HG03280 (cell line): ENCODE measurements around the gene EXT2.

Source experiments
- ATAC-seq: cut with Tn5 transposase; IDR thresholded peaks from one replicate; pipeline ENCODE4 v1.9.1; 2021; ENCODE audit warnings: mild to moderate bottlenecking, moderate library complexity; ENCODE audit not compliant: unreplicated experiment

EXT2 gene

DNA sequence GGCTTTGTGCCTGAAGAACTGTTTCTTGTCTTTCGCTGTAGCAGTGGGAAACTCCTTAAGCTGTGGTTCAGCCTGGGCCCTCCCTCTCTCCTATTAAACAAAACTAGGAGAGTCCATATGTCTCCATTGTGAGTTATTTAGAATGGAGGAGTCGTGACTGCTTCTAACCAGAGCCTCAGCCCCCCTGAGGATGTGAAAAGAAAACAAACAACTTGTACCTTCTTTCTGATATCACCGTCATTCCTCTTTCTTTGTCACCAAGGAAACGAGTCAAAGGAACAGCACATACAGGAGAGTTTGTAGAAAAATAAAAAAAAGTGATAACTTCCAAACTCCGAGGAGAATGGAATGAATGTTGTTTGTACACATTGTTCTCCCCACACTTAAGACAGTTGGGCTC is 11.6 kb upstream of the EXT2 start:
- ATAC-seq, result no peak

GRCh38 chr11:44085330-44085729 is 10.1 kb upstream of the EXT2 start:
- no peak for ATAC-seq

GRCh38 chr11:44088377-44088776 is 7.1 kb upstream of the EXT2 start:
- no peak for ATAC-seq

DNA sequence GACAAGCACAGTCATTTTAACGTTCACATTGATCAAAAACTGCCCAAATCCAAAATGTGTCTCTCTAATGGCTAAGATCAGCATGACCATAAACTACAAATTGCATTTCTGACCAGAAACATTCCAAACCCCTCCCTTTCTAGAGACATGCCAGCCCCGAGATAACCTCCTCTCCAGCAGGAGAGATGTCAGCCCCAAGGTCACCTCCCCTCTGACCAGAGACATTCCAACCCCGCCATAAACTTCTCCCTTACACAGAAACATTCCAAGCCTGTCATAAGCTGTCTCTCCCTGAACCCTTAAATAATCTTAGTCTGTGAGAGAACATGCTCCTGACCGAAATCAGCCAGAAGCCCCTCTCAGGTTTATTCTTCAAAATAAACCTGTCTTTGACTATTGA is 6.6 kb upstream of the EXT2 start:
- no peak for ATAC-seq

DNA sequence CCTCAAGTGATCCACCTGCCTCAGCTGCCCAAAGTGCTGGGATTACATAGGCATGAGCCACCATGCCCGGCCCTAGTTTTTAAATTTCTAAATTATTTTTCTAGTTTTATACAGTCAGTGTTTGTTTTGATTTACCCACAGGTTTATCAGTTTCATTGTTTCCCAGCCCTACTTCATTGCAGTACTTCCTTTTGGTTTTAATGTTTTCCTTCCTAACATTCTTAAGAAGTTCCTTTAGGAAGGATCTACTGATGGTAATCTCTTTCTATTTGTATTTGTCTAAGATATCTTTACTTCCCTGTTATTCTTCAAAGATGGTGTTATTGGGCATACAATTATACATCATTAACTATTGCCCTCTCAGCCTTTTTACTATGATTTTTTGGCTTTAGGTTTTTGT is 4.9 kb upstream of the EXT2 start:
- no peak for ATAC-seq

GRCh38 chr11:44094260-44094868 is 1.1 kb upstream of the EXT2 start:
- no peak for ATAC-seq

DNA sequence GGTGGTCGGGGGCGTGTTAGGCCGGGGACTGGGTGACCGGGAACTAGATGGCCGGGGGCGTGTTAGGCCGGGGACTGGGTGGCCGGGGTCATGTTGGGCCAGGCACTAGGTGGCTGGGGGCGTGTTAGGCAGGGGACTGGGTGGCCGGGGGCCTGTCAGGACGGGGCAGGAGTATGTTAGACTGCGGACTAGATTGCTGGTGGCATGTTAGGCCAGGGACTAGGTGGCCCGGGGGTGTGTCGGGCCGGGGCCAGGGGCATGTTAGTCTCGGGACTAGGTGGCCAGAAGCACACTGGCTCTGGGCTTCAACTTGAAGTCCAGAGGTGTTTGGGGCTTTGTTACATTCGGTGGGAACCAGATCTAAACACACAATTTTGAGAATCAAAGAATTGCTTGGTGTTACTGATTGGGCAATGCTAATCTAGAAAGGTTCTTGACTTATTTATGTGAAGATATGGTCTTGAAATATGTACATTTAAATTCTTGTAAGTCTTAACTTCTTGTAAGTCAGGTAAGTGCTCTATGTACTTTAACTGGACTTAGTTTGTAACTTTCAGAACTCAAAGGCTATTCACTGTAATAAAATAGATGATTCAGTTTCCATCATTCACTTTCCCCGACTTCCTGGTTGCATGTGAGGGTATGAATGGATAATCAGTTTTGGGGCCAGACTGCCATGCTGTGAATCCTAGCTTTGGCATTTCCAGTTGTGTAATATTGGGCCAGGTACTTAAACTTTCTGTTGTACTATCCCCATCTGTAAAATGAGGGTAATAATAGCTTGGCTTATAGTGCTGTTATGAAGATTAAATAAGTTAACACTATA is 1.1 kb downstream of the EXT2 start:
- no peak for ATAC-seq

DNA sequence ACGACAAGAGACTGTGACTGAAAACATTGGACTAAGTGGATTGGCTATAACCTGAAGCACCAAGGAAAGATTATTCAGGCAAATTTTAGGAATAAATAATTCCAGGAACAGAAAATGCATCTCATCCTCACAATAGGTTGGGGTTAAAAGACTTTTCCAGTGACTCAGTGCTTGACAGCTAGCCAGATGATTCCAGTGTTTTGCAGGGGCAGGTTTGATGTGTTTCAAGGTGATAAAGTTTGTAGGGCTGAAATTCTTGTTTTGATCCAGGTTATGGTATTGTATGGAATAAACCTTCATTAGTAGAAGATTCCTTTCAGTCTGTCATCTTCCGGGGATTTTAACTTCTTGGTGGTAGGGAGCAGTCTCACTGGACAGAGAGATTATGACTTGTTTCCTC is 2.3 kb downstream of the EXT2 start:
- no peak for ATAC-seq

DNA sequence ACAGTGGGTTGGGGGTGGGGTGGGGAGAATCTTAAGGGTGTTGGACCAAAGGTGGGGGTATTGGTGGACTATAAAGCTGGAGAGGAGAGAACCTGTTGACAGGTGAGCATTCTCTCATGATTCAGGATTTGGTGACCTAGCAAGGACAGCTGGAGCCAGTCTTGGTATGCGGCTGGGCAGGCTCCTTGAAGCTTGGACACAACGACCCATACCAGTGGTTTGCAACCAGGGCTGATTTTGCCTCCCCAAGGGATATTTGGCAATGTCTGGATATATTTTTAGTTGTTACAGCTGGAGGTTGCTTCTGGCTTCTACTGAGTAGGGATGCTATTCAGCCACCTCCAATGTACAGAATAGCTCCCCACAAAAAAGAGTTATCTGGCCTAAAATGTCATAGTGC is 5.6 kb downstream of the EXT2 start:
- ATAC-seq, result no peak

- no peak for ATAC-seq
Observed at GRCh38 chr11:44104481-44105294, 9.2 kb downstream of the EXT2 start.

- ATAC-seq, result no peak
Observed at GRCh38 chr11:44108260-44108659, 12.8 kb downstream of the EXT2 start.

DNA sequence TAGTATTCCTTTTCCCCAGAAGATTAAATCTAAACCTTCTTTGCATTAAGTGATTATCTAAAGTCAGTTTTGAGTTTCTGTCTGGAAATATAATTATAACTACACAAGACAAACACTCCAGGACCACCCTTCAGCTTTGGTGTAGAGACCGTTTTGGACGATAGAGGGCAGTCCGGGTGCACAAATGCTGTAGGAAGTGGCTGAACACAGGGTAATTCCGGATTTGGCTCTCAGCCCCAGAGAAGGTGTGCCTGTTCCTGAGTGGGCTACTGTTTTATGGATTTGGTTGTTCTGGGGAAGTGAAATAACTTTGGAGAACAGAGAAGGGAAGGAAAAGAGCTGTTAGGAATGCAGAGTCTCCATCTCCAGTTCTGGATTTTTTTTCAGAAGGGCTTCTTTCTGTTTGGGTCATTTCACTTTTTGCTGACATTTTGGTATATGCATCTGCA is 14.8 kb downstream of the EXT2 start:
- peak; percentile 95 for ATAC-seq

DNA sequence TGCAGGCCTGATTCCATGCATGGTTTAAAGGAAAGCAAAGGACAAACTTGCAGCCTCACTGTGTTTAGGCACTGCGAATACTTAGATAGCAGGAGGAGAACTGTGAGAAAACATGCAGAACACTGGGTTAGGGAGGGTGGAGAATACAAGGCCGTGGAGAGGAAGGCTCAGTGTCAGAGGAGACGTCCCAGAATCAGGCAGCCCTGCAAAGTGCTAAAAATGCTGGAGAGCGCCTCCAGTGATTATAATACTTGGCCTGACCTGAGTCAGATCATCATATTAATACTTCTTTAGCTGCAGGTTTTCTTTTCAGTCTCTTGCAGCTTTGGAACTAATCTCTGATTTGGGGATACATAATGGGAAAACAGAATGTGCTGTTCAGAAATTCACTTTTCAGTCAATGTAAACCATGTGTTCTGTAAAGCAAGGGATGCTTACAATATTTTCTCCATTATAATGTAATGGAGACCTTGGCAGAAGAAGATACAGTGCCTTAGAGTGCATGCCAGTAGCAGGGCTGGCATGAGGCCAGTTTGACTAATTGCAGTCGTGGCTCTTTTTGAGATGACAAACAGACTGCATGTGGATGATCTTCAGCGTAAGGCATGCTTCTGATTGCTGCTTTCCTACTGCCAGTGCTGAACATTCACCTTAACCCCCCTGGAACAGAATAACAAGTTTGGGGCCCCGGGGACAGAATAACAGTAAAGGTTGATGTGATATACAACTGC is 16.8 kb downstream of the EXT2 start:
- no peak for ATAC-seq

GRCh38 chr11:44113018-44113417 is 17.5 kb downstream of the EXT2 start:
- ATAC-seq, result no peak

- ATAC-seq, result no peak
Observed at GRCh38 chr11:44113572-44113971, 18.1 kb downstream of the EXT2 start.

DNA sequence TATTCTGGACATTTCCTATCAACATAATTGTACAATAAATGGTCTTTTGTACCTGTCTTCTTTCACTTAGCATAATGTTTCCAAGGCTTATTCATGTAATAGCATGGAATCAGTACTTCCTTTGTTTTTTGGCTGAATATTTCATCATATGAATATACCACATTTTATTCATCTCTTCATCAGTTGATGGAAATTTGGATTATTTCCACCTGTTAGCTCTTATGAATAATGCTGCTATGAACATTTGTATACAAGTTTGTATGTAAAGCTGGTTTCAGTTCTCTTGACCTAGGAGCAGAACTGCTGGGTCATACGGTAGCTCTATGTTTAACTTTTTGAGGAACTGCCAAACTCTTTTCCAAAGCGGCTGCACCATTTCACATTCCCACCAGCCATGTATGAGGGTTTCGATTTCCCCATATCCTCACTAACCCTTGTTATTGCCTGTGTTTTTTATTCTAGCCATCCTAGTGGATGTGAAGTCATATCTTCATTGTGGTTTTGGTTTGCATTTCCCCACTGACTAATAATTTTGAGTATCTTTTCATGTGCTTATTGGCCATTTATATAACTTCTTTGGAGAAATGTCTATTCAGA is 20.9 kb downstream of the EXT2 start:
- ATAC-seq, result no peak

DNA sequence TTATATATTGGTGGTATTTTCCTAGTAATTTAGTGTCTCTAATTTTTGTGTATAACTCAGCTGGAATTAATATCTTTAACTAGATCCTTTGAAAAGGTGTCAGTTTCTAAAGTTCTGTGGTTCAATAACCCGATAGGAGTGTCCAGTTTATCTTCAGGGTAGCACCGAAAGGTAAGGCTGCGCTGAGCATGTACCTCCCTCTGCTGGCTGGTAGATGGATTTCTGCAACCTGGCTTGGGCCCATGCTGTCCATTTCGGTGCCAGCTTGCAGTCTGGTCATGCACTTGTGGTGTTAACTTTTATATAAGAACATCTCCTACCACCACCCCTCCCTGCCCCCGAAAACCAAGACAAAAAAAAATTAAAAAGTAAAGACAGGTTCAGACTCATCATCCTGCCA is 24.7 kb downstream of the EXT2 start:
- ATAC-seq, result no peak

DNA sequence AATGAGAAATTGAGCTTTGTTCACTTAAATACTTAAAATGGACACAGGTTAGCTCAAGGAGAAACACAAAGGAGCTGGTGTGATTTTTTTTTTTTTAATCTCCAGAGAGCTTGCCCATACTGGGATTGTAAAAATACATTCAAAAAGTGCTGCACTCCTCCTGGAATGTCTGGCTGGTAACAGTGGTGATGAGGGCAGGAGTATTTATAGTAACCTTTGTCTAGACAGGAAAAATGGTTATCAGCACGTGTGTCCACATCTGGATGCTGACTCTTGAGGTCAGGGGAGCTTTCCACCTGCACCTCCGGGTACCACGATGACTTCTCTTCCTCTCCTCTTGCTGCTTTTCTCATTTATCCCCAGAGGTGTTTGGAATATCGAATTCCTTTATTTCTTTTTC is 30.1 kb downstream of the EXT2 start:
- ATAC-seq, result no peak

DNA sequence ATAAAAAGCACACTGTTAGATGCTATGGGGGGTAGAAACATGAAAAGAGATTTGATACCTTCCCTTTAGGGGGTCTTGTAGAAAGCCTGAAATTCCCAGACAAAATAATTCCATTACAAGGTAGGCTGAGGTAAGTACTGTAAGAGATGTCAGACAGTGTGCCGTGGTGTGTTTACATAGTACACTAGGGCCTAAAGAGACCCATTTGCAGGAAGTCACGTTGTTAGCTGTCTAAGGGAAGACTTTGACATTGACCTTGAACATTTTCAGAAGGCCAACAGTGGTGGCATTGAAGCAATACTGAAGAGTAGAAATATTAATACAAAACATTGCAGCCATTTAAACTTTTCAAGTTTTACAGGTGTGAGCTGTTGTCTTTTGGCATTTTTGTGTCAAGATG is 30.8 kb downstream of the EXT2 start:
- ATAC-seq, result no peak

- no peak for ATAC-seq
Observed at GRCh38 chr11:44127130-44127529, 31.7 kb downstream of the EXT2 start.

DNA sequence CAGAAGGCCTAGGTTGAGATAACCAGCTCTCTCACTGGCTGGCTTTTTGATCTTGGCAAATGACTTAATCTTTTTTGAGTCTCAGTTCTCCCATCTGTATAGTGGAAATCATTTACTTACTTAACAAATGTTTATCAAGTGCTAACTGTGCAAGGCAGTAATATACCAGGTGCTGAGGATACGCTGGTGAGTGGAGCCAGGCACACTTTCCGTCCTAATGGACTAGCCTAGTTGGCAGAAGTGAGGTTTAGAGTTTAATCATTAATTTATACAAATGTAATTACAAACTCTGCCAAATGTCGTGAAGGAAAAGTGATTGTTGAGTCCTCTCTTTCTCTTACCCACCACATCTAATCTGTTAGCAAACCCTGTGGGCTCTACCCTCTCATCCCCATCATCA is 33.3 kb downstream of the EXT2 start:
- no peak for ATAC-seq
